ENCODE results near the gene SORBS1. TPM values are rescaled to one million over a fixed set of nuclear protein-coding genes. Genes with fewer than 3 reads are reported as not detected.

SORBS1 gene
- total RNA-seq, 1 experiment from 2014 or later, result 39.9 TPM

DNA sequence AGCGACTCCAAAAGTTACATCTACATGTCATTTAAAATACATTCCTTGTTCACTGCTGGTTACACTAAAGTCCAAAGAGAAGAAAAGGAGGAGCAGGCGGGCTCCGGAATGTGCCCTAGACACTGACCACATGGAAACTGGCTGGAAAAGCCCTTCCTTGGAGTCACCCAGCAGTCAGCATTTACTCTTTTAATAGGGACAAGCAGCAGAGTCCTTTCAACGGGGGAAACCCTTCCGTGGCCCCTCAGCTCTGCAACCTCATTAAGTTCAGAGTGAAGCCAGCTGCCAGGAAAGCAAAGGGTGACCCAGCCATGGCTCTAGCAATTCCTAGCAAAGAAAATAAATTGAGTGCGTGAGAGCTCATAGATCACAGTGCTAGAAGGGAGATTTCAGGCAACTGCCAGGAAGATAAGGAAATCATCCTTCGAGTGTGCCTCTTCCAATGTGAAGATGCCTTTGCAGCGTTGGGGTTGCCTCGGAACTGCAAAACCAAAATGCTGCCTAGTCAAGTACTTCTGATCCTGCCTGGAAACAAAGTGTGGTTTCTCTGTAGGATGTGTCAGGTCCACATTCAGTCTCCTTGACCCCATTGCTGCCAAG is 101.6 kb downstream of the SORBS1 start:
- ChIA-PET CTCF (interaction anchor here (1.0 to 1.7 kb wide), 4 partner anchors 14 to 144 kb away, joined by 3 to 12 read pairs (median 10); no protein-coding TSS in a partner anchor), POLR2A (interaction anchor here (0.6 to 0.9 kb wide), 3 partner anchors 8 to 1016 kb away, joined by 3 to 5 read pairs (median 4); no protein-coding TSS in a partner anchor)
- Mint-ChIP-seq H3K27me3 (ENCODE audit: low read depth) (no peaks in the 10 kb centered on the region), H3K36me3 (no peaks in the 10 kb centered on the region), H3K9me3 (no peaks in the 10 kb centered on the region), H3K4me3 (no peak overlapping the region), H3K4me1 (peaks cover 62% of the 10 kb centered on the region), H3K27ac (peak overlapping the region; percentile 69; the same call in 1 of the 2 replicates)
- ATAC-seq, result peak; percentile 43
- TF ChIP-seq MYBL2 (CRISPR knock-in tag; IDR thresholded peaks at IDR 0.05), result no peak
- no peak for TF ChIP-seq PRRX2 (CRISPR knock-in tag; IDR thresholded peaks at IDR 0.05)
- no peak for TF ChIP-seq ZNF396 (CRISPR knock-in tag; IDR thresholded peaks at IDR 0.05; ENCODE audit: borderline replicate concordance)
- TF ChIP-seq NFYB (CRISPR knock-in tag; conservative IDR thresholded peaks at IDR 0.05; ENCODE audit: low read depth), result no peak
- TF ChIP-seq, protein P1, sequence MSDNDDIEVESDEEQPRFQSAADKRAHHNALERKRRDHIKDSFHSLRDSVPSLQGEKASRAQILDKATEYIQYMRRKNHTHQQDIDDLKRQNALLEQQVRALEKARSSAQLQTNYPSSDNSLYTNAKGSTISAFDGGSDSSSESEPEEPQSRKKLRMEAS (CRISPR knock-in tag; IDR thresholded peaks at IDR 0.05), result no peak
- no peak for DNase-seq (ENCODE audit: low spot score)

DNA sequence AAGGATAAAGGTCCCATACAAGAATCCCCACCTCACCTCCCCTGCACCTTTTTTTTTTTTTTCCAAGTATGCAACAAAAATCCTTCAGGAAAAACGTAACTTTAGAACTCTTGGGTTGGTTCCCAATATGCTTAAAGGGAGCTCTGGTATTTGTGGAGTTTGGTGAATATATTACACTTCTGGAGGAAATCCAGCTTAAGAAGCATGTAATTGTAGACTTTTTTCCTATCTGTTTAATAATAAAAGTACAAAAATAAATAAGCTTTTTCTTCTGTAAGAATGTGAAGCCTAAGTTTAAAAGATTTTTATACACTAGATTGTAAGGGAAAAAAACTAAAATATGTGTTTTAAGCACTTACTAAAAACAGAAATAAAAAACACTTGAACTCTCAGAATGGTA is 102.3 kb downstream of the SORBS1 start:
- POLR2A ChIA-PET, result interaction anchor here (0.6 to 0.9 kb wide), 4 partner anchors 8 to 1015 kb away, joined by 3 to 5 read pairs (median 4); no protein-coding TSS in a partner anchor
- Mint-ChIP-seq H3K27ac (no peak overlapping the region), H3K36me3 (no peaks in the 10 kb centered on the region), H3K4me3 (no peak overlapping the region), H3K9me3 (no peaks in the 10 kb centered on the region), H3K27me3 (ENCODE audit: low read depth) (no peaks in the 10 kb centered on the region), H3K4me1 (peaks cover 59% of the 10 kb centered on the region)
- CTCF ChIA-PET, result interaction anchor here (0.6 to 1.7 kb wide), 9 partner anchors 8 to 216 kb away, joined by 3 to 12 read pairs (median 3); no protein-coding TSS in a partner anchor
- DNase-seq (ENCODE audit: low spot score) (no peak), ATAC-seq (no peak)
- no peak for TF ChIP-seq ESRRA (CRISPR knock-in tag; IDR thresholded peaks at IDR 0.05; ENCODE audit: borderline replicate concordance)
- no peak for TF ChIP-seq RORB (CRISPR knock-in tag; IDR thresholded peaks at IDR 0.05)
- TF ChIP-seq, protein P2, sequence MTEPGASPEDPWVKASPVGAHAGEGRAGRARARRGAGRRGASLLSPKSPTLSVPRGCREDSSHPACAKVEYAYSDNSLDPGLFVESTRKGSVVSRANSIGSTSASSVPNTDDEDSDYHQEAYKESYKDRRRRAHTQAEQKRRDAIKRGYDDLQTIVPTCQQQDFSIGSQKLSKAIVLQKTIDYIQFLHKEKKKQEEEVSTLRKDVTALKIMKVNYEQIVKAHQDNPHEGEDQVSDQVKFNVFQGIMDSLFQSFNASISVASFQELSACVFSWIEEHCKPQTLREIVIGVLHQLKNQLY (CRISPR knock-in tag; IDR thresholded peaks at IDR 0.05), result no peak
- TF ChIP-seq, protein P3, sequence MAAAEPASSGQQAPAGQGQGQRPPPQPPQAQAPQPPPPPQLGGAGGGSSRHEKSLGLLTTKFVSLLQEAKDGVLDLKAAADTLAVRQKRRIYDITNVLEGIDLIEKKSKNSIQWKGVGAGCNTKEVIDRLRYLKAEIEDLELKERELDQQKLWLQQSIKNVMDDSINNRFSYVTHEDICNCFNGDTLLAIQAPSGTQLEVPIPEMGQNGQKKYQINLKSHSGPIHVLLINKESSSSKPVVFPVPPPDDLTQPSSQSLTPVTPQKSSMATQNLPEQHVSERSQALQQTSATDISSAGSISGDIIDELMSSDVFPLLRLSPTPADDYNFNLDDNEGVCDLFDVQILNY (CRISPR knock-in tag; IDR thresholded peaks at IDR 0.05), result no peak
- no peak for TF ChIP-seq IRF2 (CRISPR knock-in tag; IDR thresholded peaks at IDR 0.05; ENCODE audit: borderline replicate concordance, low read depth)
- TF ChIP-seq CBFB (CRISPR knock-in tag; IDR thresholded peaks at IDR 0.05; ENCODE audit: low read depth), result no peak
- TF ChIP-seq CREB1 (CRISPR knock-in tag; IDR thresholded peaks at IDR 0.05), result no peak
- no peak for TF ChIP-seq TCF7 (CRISPR knock-in tag; IDR thresholded peaks at IDR 0.05; ENCODE audit: low read depth)

DNA sequence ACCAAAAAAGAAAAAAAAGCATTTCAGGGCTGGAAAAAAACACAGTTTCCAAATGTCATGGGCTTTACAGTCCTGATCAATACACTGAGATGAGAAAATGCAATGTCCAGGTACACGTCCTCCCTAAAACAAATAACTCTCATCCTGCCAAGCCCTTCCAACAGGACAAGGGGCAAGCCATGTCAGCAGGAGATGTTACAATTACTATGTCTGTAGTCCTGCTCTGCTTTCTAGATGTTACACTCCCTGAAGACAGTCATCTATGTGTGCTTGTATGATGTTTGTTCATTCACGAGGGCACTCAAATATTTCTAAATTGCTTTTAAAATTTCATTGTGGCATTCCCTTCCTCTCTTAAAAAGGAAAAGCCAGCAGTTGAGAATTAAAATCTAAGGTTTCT is 103.2 kb downstream of the SORBS1 start:
- no peak overlapping the region for H3K27ac Mint-ChIP-seq
- H3K9me3 Mint-ChIP-seq, result no peaks in the 10 kb centered on the region
- ChIA-PET POLR2A (no interaction called here), CTCF (interaction anchor here (0.7 to 1.7 kb wide), 5 partner anchors 8 to 215 kb away, joined by 3 to 12 read pairs (median 3); no protein-coding TSS in a partner anchor)
- H3K27me3 Mint-ChIP-seq (ENCODE audit: low read depth), result no peaks in the 10 kb centered on the region
- ATAC-seq (no peak), DNase-seq (ENCODE audit: low spot score) (no peak)
- H3K4me3 Mint-ChIP-seq, result no peak overlapping the region
- H3K36me3 Mint-ChIP-seq, result no peaks in the 10 kb centered on the region
- H3K4me1 Mint-ChIP-seq, result peaks cover 54% of the 10 kb centered on the region
- TF ChIP-seq, protein P4, sequence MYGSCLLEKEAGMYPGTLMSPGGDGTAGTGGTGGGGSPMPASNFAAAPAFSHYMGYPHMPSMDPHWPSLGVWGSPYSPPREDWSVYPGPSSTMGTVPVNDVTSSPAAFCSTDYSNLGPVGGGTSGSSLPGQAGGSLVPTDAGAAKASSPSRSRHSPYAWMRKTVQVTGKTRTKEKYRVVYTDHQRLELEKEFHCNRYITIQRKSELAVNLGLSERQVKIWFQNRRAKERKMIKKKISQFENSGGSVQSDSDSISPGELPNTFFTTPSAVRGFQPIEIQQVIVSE (CRISPR knock-in tag; IDR thresholded peaks at IDR 0.05; ENCODE audit: borderline replicate concordance), result no peak

DNA sequence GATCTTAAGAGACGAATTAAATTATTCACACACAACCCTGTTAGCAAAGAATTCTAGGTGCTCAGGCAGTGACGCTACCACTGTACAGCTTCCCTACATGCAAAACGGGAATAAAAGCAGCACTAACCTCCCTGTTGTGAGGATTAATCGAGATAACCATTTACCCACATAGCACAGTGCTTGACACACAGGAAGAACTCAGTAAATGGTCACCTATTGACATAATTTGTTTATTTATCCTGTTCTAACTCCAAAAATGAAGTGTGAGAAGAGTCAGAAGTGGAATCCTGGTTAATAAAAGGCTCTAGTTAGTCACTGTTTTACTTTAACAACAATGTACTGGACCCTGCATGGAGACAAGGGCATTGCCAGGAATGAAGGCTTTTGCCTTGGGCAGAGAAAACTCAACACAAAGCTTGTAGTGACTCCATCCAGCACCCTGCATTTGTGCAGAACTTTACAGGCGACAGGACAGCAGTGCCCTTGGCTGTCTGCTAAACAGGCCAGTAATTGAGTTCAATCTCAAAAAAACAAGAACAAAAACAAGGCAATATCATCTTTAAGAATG is 103.8 kb downstream of the SORBS1 start:
- DNase-seq (ENCODE audit: low spot score), result no peak
- Mint-ChIP-seq H3K36me3 (no peaks in the 10 kb centered on the region), H3K9me3 (no peaks in the 10 kb centered on the region), H3K27ac (no peak overlapping the region), H3K27me3 (ENCODE audit: low read depth) (no peaks in the 10 kb centered on the region), H3K4me3 (no peak overlapping the region), H3K4me1 (peaks cover 48% of the 10 kb centered on the region)
- CTCF ChIA-PET, result interaction anchor here (1.2 kb wide), 1 partner anchor 144 kb away, joined by 3 read pairs; no protein-coding TSS in a partner anchor
- no peak for ATAC-seq
- TF ChIP-seq GABPB1 (CRISPR knock-in tag; IDR thresholded peaks at IDR 0.05) (0 out of 2 replicates have a peak, but pooled peaks have one; percentile 14), TP53 (CRISPR knock-in tag; IDR thresholded peaks at IDR 0.05) (no peak), ZNF416 (CRISPR knock-in tag; IDR thresholded peaks at IDR 0.05) (no peak), ZBTB21 (CRISPR knock-in tag; IDR thresholded peaks at IDR 0.05; ENCODE audit: borderline replicate concordance) (no peak), ELF4 (CRISPR knock-in tag; IDR thresholded peaks at IDR 0.05; ENCODE audit: low read depth) (no peak)
- TF ChIP-seq, protein P4 (CRISPR knock-in tag; IDR thresholded peaks at IDR 0.05; ENCODE audit: borderline replicate concordance), result no peak
- TF ChIP-seq, protein P5, sequence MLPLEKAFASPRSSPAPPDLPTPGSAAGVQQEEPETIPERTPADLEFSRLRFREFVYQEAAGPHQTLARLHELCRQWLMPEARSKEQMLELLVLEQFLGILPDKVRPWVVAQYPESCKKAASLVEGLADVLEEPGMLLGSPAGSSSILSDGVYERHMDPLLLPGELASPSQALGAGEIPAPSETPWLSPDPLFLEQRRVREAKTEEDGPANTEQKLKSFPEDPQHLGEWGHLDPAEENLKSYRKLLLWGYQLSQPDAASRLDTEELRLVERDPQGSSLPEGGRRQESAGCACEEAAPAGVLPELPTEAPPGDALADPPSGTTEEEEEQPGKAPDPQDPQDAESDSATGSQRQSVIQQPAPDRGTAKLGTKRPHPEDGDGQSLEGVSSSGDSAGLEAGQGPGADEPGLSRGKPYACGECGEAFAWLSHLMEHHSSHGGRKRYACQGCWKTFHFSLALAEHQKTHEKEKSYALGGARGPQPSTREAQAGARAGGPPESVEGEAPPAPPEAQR (CRISPR knock-in tag; IDR thresholded peaks at IDR 0.05), result no peak
- POLR2A ChIA-PET, result no interaction called here

Data from WTC11 (cell line).